PFSK-1 (cell line): Measurements from ENCODE around the gene SLFN13. TPM values are rescaled to one million over a fixed set of nuclear protein-coding genes. Genes with fewer than 3 reads are reported as not detected.

Experiments used
- FOXP2 ChIP-seq: optimal IDR thresholded peaks from 2 replicates; pipeline ENCODE3; 2011; ENCODE audit warnings: borderline replicate concordance, control low read depth, inconsistent platforms; ENCODE audit not compliant: insufficient read depth; ENCODE audit errors: extremely low read length, extremely low read depth
- POLR2AphosphoS5 ChIP-seq: IDR thresholded peaks from 2 replicates; pipeline ENCODE4 v1.6.1; 2012; ENCODE audit warnings: low read depth, mild to moderate bottlenecking, control low read depth, low read length, moderate library complexity
- SIN3A ChIP-seq: IDR thresholded peaks from 2 replicates; pipeline ENCODE4 v1.6.1; 2012; ENCODE audit warnings: mild to moderate bottlenecking, low read length, moderate library complexity, borderline replicate concordance; ENCODE audit not compliant: insufficient read depth
- TAF1 ChIP-seq: IDR thresholded peaks from 2 replicates; pipeline ENCODE4 v1.6.1; 2012; ENCODE audit warnings: low read length, control low read depth, borderline replicate concordance; ENCODE audit not compliant: insufficient read depth
- polyA plus RNA-seq: library from polyadenylated mRNA; unstranded; fragments of >200 nt; gene quantifications from one replicate; pipeline ENCODE4 v1.2.1, GENCODE V29; 2012; ENCODE audit warnings: low read depth, missing spikeins; ENCODE audit not compliant: insufficient read length
- TF ChIP-seq, protein P1 (sequence below), 2 experiments: IDR thresholded peaks; 2 replicates each; pipeline versions ENCODE4 v1.6.1 to v1.8.0; 2011 to 2012; ENCODE audit warnings: low read depth in 2 of 2, low read length in 2 of 2, control low read depth in 1 of 2, inconsistent platforms in 1 of 2, mild to moderate bottlenecking in 1 of 2, moderate library complexity in 1 of 2; ENCODE audit not compliant: insufficient read depth in 1 of 2

The SLFN13 gene
- polyA plus RNA-seq, result not detected

- TF ChIP-seq, protein P1, sequence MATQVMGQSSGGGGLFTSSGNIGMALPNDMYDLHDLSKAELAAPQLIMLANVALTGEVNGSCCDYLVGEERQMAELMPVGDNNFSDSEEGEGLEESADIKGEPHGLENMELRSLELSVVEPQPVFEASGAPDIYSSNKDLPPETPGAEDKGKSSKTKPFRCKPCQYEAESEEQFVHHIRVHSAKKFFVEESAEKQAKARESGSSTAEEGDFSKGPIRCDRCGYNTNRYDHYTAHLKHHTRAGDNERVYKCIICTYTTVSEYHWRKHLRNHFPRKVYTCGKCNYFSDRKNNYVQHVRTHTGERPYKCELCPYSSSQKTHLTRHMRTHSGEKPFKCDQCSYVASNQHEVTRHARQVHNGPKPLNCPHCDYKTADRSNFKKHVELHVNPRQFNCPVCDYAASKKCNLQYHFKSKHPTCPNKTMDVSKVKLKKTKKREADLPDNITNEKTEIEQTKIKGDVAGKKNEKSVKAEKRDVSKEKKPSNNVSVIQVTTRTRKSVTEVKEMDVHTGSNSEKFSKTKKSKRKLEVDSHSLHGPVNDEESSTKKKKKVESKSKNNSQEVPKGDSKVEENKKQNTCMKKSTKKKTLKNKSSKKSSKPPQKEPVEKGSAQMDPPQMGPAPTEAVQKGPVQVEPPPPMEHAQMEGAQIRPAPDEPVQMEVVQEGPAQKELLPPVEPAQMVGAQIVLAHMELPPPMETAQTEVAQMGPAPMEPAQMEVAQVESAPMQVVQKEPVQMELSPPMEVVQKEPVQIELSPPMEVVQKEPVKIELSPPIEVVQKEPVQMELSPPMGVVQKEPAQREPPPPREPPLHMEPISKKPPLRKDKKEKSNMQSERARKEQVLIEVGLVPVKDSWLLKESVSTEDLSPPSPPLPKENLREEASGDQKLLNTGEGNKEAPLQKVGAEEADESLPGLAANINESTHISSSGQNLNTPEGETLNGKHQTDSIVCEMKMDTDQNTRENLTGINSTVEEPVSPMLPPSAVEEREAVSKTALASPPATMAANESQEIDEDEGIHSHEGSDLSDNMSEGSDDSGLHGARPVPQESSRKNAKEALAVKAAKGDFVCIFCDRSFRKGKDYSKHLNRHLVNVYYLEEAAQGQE (IDR thresholded peaks at IDR 0.05; ENCODE audit: insufficient read depth in 1 of 2, low read depth in 2 of 2, low read length in 2 of 2), result no peak
- no peak for TF ChIP-seq TAF1
- no peak for TF ChIP-seq FOXP2
- no peak for TF ChIP-seq SIN3A
Observed at GRCh38 chr17:35448214-35448898, at the start of gene SLFN13. Gene SLFN13 (minus strand): TSS chr17:35448766. CDS start chr17:35445680, 3,086 bp downstream.

- TF ChIP-seq SIN3A (no peak), POLR2AphosphoS5 (no peak), TAF1 (no peak), FOXP2 (no peak)
- TF ChIP-seq, protein P1 (IDR thresholded peaks at IDR 0.05; ENCODE audit: insufficient read depth in 1 of 2, low read depth in 2 of 2, low read length in 2 of 2), result no peak
Observed at GRCh38 chr17:35496451-35497290, 48.1 kb upstream of the SLFN13 start.

- TF ChIP-seq FOXP2 (no peak), POLR2AphosphoS5 (no peak), SIN3A (no peak), TAF1 (no peak)
- TF ChIP-seq, protein P1 (IDR thresholded peaks at IDR 0.05; ENCODE audit: insufficient read depth in 1 of 2, low read depth in 2 of 2, low read length in 2 of 2), result no peak
Observed at GRCh38 chr17:35493040-35493439, 44.5 kb upstream of the SLFN13 start.

DNA sequence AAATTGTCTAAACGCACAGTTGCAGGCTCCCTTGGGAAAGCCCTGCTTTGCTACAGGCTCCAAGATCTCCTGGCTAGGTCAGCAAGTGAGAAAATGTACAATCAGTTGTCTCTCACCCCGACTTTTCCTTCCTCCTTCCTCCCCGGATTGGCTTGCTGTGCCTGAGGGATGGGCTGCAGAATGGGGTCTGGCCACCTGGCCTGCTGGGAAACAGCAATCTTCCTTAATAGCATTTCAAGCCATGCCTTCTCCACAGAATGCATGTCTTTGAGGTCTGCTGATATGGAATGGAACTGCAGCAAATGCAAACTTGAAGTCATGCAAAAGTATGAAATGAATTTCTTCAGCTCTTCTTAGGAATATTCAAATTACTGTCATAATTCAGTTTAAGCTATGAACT lies 42.9 kb upstream of the SLFN13 start:
- TF ChIP-seq SIN3A (no peak), POLR2AphosphoS5 (no peak), FOXP2 (no peak)

DNA sequence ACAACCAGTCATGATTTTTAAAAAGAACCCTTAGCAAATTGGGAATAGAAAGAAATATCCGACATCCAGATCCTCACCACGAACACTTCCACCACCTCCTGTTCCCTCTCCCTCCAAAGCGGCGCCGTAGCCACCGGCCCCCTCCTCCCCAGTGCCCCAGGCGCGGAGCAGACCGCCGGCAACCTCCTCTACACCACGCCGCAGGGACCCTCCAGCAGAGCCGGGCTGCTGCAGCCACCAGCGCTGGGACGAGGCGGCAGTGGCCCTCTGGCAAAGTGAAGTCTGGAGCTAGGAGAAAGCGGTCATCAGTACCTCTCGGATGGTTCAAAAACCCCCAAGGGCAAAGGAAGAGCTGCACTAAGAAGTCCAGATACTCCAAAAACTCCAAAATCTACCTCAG lies 41.4 kb upstream of the SLFN13 start:
- TF ChIP-seq POLR2AphosphoS5 (no peak), SIN3A (no peak), FOXP2 (no peak), TAF1 (no peak)
- TF ChIP-seq, protein P1 (IDR thresholded peaks at IDR 0.05; ENCODE audit: insufficient read depth in 1 of 2, low read depth in 2 of 2, low read length in 2 of 2), result no peak
